Measurements from ENCODE around the gene DCAF15.
"Not testable (repeated sequence)": the region's sequence is repeated elsewhere in the genome, so short reads cannot be mapped to it uniquely, and the experiment has no call there.

DCAF15 gene

DNA sequence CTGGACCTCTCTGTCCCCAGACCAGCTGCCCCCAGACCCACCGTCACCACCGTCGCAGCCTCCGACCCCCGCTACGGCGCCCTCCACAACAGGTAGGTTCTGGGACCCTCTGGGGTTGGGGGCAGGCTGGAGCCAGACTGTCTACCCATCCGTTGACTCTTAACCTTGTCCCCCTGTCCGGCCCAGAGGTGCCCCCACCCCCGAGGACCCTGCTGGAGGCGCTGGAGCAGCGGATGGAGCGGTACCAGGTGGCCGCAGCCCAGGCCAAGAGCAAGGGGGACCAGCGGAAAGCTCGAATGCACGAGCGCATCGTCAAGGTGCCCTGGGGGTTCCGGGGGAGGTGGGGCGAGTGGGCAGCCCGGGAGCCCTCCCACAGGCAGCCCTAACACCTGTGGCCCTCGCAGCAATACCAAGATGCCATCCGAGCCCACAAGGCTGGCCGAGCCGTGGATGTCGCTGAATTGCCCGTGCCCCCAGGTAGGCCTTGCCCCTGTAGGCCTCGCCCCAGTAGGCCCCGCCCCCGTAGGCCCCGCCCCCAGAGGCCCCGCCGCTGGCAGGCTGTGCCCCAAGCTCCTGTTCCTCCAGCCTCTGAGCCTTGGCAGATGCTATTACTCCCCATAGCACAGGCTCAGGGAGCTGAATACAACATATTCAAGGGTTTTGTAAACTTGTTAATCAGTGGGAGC is 33.4 kb upstream of the DCAF15 start:
- TF ChIP-seq, protein P1, sequence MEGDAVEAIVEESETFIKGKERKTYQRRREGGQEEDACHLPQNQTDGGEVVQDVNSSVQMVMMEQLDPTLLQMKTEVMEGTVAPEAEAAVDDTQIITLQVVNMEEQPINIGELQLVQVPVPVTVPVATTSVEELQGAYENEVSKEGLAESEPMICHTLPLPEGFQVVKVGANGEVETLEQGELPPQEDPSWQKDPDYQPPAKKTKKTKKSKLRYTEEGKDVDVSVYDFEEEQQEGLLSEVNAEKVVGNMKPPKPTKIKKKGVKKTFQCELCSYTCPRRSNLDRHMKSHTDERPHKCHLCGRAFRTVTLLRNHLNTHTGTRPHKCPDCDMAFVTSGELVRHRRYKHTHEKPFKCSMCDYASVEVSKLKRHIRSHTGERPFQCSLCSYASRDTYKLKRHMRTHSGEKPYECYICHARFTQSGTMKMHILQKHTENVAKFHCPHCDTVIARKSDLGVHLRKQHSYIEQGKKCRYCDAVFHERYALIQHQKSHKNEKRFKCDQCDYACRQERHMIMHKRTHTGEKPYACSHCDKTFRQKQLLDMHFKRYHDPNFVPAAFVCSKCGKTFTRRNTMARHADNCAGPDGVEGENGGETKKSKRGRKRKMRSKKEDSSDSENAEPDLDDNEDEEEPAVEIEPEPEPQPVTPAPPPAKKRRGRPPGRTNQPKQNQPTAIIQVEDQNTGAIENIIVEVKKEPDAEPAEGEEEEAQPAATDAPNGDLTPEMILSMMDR (IDR thresholded peaks at IDR 0.05) = no peak
- no peak overlapping the region for H3K27ac ChIP-seq
- no peaks in the 10 kb centered on the region for H3K9me3 ChIP-seq
- H3K27me3 ChIP-seq = no peaks in the 10 kb centered on the region
- peaks cover 58% of the 10 kb centered on the region for H3K36me3 ChIP-seq
- H3K4me3 ChIP-seq (ENCODE audit: low read depth in 1 of 2, low read length in 1 of 2) = no peak overlapping the region
- H3K4me1 ChIP-seq (ENCODE audit: control insufficient read depth in 1 of 2, insufficient read depth in 1 of 2, low read depth in 1 of 2, low read length in 1 of 2) = no peaks in the 10 kb centered on the region

GRCh38 chr19:13920524-13920923 is 31.8 kb upstream of the DCAF15 start:
- Histone ChIP-seq H3K27me3 (no peaks in the 10 kb centered on the region), H3K27ac (no peak overlapping the region), H3K4me3 (ENCODE audit: low read depth in 1 of 2, low read length in 1 of 2) (no peak overlapping the region), H3K9me3 (no peaks in the 10 kb centered on the region), H3K4me1 (ENCODE audit: control insufficient read depth in 1 of 2, insufficient read depth in 1 of 2, low read depth in 1 of 2, low read length in 1 of 2) (no peaks in the 10 kb centered on the region), H3K36me3 (peaks cover 57% of the 10 kb centered on the region)
- TF ChIP-seq, protein P1 (IDR thresholded peaks at IDR 0.05) = no peak

DNA sequence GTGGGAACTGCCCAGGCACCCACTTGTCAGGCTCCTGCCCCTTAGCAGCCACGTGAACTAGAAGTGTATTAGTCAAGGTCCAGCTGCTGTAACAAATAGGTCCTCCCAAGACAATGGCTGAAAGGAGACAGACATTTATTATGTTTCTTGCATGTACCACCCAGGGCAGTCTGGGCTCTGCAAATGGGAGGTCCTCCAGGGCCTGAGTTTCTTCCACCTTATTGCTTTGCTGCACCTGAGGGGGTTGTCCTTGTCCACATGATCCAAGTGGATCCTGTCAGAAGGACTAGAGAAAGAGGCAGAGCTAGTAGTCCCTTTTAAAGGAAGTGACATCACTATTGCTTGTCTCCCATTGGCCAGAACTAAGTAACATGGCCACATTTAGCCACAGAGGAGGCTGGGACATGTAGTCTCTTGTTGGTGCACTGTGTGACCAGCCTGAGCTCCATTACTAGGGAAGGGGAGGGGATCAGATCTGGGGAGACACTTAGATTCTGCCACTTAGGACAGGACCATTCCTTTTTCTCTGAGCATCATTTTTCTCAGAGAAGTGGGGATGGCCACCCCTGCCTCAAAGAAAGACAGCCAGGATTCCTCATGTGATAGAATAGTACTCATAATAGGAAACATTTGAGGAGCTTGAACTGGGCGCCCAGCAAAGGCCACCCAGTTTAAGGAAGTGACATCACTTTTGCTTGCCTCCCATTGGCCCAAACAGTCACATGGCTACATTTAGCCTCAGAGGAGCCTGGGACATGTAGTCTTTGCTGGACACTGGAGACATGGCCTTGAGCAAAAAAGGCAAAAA is 31.2 kb upstream of the DCAF15 start:
- Histone ChIP-seq H3K27ac (no peak overlapping the region), H3K9me3 (no peaks in the 10 kb centered on the region), H3K4me1 (ENCODE audit: control insufficient read depth in 1 of 2, insufficient read depth in 1 of 2, low read depth in 1 of 2, low read length in 1 of 2) (no peaks in the 10 kb centered on the region), H3K27me3 (no peaks in the 10 kb centered on the region), H3K36me3 (peaks cover 53% of the 10 kb centered on the region), H3K4me3 (ENCODE audit: low read depth in 1 of 2, low read length in 1 of 2) (no peak overlapping the region)
- TF ChIP-seq, protein P1 (IDR thresholded peaks at IDR 0.05) = no peak

DNA sequence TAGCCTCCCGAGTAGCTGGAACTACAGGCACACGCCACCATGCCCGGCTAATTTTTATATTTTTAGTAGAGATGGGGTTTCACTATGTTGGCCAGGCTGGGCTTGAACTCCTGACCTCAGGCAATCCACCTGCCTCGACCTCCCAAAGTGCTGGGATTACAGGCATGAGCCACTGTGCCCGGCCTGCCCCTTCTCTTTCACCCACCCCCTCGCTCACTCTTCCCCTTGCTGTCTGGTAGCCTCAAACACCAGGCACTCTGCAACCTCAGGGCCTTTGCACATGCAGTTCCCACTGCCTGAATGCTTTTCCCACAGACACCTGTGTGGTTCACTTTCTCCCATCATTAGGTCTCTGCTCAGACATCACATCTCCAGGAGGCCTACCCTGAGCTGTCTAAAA is 30.2 kb upstream of the DCAF15 start:
- not testable (repeated sequence) for H3K9me3 ChIP-seq; H3K27ac ChIP-seq; H3K4me1 ChIP-seq (ENCODE audit: control insufficient read depth in 1 of 2, insufficient read depth in 1 of 2, low read depth in 1 of 2, low read length in 1 of 2); H3K27me3 ChIP-seq; H3K4me3 ChIP-seq (ENCODE audit: low read depth in 1 of 2, low read length in 1 of 2)
- H3K36me3 ChIP-seq = peaks cover 59% of the 10 kb centered on the region

GRCh38 chr19:13923194-13923987 is 28.9 kb upstream of the DCAF15 start:
- TF ChIP-seq, protein P1 (IDR thresholded peaks at IDR 0.05) = no peak
- H3K27me3 ChIP-seq = no peaks in the 10 kb centered on the region
- H3K4me3 ChIP-seq (ENCODE audit: low read depth in 1 of 2, low read length in 1 of 2) = no peak overlapping the region
- H3K9me3 ChIP-seq = no peaks in the 10 kb centered on the region
- peaks cover 68% of the 10 kb centered on the region for H3K36me3 ChIP-seq
- H3K4me1 ChIP-seq (ENCODE audit: control insufficient read depth in 1 of 2, insufficient read depth in 1 of 2, low read depth in 1 of 2, low read length in 1 of 2) = no peaks in the 10 kb centered on the region
- no peak overlapping the region for H3K27ac ChIP-seq

Data from neutrophil (primary cell).